CD4-positive, alpha-beta T cell treated with Interleukin-15 for 1 hour (primary cell): ENCODE measurements around the gene SLC25A19.

Source experiments
- DNase-seq: peaks from one replicate; pipeline ENCODE4 v3.0.0-alpha.2; 2020

The SLC25A19 gene

DNA sequence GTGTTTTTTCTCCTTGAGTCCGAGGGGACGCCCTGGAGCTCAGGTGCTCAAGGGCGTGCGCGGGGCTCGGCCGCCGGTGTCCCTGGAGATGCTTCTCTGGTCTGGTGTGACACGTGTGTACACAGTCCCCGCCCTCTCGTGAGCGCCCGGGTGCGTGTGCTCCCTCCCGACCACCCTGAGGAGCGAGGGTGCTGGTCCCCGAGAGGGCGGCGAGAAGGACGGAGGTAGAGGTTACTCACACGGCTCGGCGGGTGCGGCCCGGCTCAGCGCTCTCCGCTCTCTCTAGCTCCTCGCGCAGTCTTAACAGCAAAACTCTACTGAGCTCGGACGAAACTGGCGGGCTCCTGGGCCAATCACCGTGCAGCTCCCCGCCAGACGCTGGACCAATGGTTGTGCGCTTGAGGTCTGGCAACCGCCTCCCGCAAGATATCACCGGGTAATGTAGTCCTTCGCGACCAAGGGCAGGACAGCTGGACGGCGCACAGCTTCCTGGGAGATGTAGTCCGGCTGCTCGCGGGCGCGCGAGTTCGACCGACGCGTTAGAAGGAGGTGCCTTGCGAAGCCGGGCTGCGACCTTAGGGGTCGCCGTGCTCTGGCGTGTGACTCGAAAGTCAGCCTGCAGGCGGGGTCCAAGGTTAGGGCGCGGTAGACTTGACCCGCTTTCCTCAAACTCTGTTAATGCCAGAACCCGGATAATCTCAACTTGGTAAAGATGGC, at the start of gene SLC25A19:
Gene SLC25A19, minus strand, starts transcription at position 319 of the 717 bp plus-strand sequence. CDS start 2,669 bp downstream, outside the sequence.
- peak; percentile 98 for DNase-seq

DNA sequence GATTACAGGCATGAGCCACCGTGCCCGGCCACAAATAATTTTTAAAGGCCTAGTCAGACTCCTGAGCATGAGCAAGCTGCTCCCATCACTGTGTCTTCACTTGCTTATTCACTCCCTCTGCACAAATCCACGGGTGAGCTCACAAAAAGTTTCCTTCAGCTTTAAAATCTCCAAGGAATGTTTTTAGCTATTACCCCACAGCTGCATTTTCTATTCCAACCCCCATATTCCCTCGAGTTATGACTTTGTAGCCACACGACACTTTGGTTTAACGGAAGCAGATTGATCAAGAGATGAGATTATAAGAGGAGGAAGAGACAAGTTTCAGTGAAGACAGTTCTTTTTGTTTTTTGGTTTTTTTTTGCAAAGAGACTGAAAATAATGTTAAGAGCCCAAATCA, 49.1 kb upstream of the SLC25A19 start:
- no peak for DNase-seq

- no peak for DNase-seq
Observed at GRCh38 chr17:75335315-75335714, 46.1 kb upstream of the SLC25A19 start.

GRCh38 chr17:75334723-75335122, 45.5 kb upstream of the SLC25A19 start:
- no peak for DNase-seq

- no peak for DNase-seq
Observed at GRCh38 chr17:75331671-75332070, 42.4 kb upstream of the SLC25A19 start.

DNA sequence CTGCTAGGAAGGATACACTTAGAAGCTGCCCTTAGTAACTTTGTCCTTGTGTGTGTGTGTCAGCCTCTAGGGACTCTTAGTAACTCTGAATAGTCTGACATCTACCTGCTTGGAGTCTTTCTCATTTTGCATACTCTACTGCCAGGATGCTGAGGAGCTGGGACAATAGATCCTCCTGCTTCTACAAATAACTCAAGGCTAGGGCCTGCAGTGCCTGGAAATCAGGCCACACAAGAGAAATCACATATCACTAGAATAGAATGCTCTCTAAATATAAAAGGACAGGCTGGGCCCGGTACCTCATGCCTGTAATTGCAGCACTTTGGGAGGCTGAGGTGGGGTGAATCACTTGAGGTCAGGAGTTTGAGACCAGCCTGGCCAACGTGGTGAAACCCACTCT, 38.5 kb upstream of the SLC25A19 start:
- DNase-seq = no peak

- DNase-seq = no peak
Observed at GRCh38 chr17:75326226-75326848, 37.1 kb upstream of the SLC25A19 start.

DNA sequence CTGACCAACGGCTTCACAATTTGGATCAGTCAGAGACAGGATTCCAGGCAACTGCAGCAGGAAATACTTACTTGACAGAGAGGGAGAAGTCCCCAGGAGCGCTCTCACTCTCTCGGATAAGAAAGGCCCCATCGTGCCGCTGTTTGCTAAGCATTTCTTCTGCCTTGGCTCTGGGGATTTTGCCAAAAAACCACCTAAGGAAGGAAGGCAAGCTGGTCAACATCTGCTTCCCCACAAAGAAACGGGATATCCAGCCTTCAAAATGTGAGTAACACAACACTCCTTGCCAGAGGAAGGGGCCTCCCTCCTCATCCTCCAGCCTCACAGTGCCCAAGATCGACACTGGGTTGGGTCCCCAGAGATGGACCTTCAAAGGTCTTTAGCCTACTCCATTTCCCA, 36.6 kb upstream of the SLC25A19 start:
- DNase-seq = no peak

DNA sequence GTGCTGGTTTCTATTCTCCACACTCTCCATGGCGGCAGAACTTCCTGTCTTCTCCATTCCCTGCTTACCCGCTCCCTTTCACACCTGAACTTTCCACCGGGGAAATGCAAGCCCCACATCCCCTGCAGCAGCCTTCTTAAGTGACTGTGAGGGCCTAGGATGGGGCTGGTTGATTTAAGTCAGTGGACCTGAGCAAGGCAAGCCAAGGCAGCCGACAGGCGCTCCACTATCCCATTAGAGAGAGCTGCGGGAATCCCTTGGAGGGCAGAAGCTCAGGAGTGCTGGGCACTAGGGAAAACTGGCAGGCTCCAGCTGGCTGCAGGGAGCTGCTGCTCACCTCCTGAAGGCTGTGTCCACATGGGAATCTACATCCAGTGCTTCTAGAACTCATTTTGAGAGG, 36.1 kb upstream of the SLC25A19 start:
- DNase-seq = no peak

DNA sequence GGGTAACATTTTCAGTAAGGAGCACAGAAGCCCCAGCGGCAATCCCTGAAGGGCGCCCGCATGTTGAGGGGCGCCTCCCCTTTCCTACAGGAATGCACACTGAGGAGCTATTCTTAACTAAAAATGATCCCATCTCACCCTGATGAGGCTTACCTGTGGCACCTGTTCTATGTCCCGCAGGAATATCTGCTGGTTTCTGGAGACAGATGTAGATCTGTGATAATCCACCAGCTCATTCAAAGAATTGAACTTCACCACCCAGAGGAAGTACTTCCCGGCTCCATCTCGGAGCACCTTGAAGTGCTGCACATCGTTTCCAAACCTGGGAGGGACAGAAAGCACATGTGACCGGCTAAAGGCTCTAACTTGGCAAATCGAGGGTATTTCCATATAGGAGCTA, 32.3 kb upstream of the SLC25A19 start:
- DNase-seq = no peak

GRCh38 chr17:75319904-75320691, 30.9 kb upstream of the SLC25A19 start:
- no peak for DNase-seq

- no peak for DNase-seq
Observed at GRCh38 chr17:75318615-75319222, 29.5 kb upstream of the SLC25A19 start.

GRCh38 chr17:75318211-75318610, 29.0 kb upstream of the SLC25A19 start:
- DNase-seq = no peak

DNA sequence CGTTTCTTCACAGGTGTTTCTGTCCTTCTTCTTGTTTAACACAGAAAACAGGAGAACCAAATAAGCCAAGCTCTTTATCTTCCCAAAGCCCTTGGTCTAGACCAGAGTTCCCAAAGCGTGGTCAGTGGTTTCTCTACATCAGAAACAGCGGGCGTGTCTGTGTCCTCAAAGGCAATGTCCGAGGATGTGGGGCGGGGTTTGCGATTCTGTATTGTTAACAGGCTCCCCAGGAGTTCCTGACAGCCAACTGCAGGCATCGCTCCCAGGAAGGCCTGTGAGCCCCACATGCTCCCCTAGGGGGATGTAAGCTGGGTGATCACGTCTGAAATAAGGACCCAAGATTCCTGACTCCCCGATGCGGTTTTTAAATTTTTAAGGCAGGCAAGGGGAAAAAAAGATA, 28.4 kb upstream of the SLC25A19 start:
- DNase-seq = no peak

DNA sequence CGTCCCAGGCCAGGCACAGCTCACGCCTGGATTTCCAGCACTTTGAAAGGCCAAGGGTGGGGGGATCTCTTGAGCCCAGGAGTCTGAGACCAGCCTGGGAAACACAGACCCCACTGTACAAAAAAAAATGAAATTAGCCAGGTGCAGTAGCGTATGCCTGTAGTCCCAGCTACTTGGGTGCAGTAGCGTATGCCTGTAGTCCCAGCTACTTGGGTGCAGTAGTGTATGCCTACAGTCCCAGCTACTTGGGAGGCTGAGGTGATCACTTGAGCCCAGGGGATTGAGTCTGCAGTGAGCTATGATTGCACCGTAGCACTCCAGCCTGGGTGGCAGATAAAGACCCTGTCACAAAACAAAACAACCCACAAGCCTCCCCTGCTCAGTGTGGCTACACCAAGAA, 27.0 kb upstream of the SLC25A19 start:
- no peak for DNase-seq

DNA sequence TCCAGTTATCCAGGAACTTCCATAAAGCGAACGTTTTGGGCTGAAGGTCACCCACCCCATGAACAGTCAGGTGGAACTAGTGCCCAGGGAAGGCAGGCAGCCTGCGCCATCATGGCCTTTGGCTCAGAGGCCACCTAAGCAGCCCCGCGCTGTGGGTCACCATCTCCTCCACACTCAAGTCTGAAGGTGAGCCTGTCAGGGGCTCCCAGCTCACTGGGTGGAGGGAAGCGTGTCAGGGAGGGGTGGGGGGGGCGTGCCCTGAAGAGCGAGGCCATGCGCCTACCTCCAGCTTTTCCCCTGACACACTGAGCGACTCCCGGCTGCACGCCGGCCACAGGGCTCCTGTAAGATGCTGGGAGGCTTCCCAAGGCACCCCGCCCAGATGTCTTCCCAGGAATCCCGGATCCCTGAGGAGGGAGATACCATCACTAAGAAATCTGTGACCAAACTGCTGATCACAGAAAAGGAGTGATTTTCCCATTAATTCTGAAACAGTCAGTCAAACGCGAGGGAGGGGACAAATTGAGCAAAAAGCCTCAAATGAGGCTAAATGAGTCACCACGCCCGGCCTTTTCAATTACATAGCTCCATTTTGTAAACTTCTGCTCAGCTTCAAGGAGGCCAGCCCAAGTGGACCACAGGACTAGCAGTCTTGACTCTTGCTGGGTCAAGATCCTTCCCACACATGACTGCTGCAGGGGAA, 26.5 kb upstream of the SLC25A19 start:
- peak; percentile 39 for DNase-seq

- peak; percentile 63 for DNase-seq
Observed at GRCh38 chr17:75313941-75314551, 24.8 kb upstream of the SLC25A19 start.

DNA sequence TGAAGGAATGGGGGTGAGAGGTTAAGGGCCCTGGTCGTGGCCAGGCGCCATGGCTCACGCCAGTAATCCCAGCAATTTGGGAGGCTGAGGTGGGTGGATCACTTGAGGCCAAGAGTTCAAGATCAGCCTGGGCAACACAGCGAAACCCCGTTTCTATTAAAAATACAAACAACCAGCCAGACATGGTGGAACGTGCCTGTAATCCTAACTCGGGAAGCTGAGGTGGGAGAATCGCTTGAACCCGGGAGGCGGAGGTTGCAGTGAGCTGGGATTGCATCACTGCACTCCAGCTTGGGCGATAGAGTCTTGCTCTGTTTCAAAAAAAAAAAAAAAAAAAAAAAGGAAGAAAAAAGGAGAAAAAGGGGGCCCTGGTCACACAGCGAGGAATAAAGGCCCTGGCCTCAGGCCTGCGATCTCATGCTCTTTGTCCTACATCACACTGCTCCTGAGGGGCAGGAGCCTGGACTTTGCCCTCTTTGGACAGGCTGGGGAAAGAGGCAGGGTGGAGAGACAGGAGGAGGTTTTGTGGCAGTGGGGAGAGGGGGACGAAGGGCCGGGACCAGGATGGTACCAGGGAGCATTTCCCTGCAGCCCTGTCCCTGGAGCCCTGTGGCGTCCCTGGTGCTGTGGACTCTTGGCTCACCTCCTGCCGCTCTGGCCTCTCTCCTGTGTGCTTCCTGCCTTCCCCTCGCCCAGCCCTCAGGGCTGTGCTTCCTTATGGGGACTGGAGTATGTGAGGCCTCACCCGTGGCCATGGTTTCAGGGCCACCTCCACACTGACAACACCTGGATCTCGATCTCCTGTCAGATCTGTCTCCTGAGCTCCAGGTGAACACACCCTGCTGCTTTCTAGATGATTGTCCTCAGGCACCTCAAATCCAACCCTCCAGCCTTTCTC, 19.7 kb upstream of the SLC25A19 start:
- DNase-seq = no peak

DNA sequence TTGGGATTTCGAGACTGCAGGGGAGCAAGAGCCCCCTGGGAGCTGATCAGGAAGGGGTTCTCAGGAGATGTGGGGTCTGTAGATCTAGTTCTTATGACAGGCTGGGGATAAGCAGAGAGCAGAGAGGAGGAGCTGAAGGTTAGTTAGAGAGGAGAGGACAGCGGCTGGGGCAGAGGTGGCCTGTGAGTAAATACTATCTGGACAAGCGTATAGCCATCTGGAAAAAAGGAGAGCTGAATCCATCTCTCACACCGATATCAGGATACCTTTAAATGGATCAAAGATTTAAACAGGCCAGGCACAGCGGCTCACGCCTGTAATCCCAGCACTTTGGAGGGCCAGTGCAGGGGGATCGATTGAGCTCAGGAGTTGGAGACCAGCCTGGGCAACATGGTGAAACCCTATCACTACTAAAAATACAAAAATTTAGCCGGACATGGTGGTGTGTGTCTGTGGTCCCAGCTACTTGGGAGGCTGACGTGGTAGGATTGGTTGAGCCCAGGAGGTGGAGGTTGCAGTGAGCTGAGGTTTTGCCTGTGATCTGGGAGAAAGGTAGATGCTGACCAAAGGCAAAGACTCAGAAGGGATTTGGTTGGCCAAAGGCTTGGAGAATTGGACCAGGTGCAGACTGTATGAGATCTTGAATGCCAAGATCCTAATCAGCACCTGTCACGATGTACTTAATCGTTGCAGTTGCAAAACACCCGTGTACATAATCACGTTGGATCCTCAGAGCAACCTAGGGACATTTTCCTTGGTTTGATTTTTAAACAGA, 18.9 kb upstream of the SLC25A19 start:
- DNase-seq = no peak

- peak; percentile 62 for DNase-seq
Observed at GRCh38 chr17:75301502-75302206, 12.4 kb upstream of the SLC25A19 start.
